HG02970 (cell line): ENCODE measurements around the gene HSD11B2.
"Not testable (repeated sequence)": the region's sequence is repeated elsewhere in the genome, so short reads cannot be mapped to it uniquely, and the experiment has no call there.

Experiments used
- ATAC-seq: cut with Tn5 transposase; IDR thresholded peaks from one replicate; pipeline ENCODE4 v1.9.1; 2021; ENCODE audit warnings: mild to moderate bottlenecking, moderate library complexity, moderate number of reproducible peaks; ENCODE audit not compliant: unreplicated experiment, low FRiP score

The HSD11B2 gene

DNA sequence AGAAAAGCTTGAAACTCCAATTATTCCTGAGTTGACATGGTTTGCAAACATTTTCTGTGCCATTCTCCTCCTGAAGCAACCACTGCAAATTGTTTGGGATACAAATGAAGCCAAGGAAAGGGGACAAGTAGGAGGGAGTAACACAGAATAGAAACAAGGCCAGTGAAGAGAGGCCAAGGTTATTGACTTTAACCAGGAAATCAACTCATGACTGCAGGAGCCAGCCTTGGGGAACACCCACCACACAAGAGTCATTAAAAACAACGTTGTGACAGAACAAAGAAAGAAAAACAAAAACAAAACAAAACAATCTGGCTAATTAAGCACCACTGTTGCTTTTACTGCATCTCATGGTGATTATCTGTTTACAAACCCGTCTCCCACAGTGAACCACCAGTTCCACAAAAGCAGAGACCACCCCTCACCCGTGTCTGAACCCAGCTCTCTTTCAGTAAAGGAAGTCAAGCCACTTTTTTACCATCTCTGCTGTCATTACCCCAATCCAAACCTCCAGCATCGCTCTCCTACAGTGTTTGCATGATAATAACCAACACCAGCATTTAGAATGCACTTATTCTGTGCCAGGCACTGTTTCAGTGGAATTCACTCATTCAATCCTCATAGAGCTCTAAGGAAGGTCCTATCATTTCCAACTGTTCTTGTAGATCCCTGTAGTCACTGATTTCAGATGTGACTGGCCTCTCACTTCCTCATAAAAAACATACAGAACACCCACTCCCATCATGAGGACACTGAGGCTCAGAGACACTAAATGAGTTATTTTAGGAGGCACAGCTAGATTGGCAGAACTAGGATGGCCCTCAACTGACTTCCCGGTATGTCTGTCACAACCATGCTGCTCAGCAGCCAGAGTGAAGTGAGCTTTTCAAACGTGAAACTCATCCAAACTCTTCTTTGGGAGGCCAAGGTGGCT is 16.7 kb upstream of the HSD11B2 start:
- ATAC-seq = no peak

GRCh38 chr16:67415421-67415820 is 15.5 kb upstream of the HSD11B2 start:
- ATAC-seq = not testable (repeated sequence)

- ATAC-seq = peak; percentile 43
Observed at GRCh38 chr16:67415872-67416793, 14.8 kb upstream of the HSD11B2 start, which contains the start of gene ZDHHC1. ZDHHC1 (minus strand) TSS chr16:67416477; CDS start chr16:67407775, 8,702 bp downstream.

GRCh38 chr16:67417333-67418061 is 13.4 kb upstream of the HSD11B2 start:
- ATAC-seq = no peak

- no peak for ATAC-seq
Observed at GRCh38 chr16:67419502-67419901, 11.4 kb upstream of the HSD11B2 start.

DNA sequence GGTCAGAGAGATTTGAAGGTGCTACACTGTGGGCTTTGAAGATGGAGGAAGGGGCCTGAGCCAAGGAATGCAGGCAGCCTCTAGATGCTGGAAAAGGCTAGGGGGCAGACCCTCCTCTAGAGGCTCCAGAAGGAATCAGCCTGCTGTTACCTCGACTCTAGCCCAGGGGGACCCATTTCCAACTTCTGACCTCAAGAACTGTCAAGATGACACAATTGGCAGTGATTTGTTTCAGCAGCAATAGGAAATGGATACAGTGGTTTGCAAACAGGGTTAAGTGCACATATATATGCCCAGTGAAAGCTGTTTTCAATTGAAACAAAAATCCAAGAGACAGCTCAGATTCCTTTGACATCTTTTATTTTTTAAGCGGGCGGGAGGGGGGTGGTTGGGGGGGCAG is 11.0 kb upstream of the HSD11B2 start:
- ATAC-seq = no peak

DNA sequence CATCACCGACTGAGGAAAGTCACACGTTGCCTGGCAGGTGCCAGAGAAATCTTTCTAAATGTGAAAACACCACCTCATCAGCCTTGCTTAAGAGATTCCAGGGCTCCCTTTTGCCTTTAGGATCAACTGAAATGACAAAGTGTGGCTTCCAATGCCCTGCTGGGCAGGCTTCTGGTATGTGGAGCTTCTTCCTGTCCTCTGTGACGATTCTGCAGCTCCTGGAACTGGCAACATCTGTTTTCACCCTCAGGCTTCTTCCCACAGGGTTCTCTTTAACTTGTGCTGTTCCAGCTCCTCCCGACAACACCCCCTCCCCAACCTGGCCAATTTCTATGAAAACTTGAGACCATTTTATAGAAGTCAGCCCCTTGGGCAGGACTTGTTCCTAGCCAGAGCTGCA is 9.9 kb upstream of the HSD11B2 start:
- ATAC-seq = no peak

DNA sequence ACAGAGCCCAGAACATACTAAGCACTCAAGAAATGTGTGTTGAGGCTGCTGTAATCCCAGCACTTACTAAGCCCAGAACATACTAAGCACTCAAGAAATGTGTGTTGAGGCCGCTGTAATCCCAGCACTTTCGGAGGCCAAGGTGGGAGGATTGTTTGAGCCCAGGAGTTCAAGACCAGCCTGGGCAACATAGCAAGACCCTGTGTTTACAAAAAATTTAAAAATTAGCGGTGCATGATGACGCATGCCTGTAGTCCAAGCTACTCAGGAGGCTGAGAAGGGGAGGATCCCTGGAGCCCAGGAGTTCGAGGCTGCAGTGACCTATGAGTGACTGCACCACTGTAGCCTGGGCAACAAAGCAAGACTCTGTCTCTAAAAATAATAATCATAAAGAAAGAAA is 7.9 kb upstream of the HSD11B2 start:
- no peak for ATAC-seq

GRCh38 chr16:67423611-67424260 is 7.2 kb upstream of the HSD11B2 start:
- no peak for ATAC-seq

GRCh38 chr16:67424261-67424615 is 6.7 kb upstream of the HSD11B2 start:
- ATAC-seq = no peak

DNA sequence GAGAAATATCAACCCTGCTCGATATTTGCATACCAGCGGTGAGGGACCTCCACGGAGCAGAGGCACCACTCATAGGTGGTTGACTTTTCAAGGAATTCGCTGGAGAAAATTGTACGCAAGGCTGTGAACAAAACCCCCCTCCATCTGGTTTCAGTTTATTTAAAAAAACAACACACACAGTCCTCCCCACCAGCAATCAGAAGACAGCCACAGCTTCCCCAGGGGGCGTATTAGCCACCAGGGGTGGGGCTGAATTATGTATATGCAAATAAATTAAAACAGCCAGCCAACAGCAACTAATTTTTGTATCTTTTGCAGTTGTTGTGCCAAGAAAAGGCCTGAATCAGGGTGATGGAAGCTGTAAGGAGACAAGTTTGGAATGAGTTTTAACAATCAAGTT is 5.9 kb upstream of the HSD11B2 start:
- no peak for ATAC-seq

GRCh38 chr16:67425580-67425979 is 5.3 kb upstream of the HSD11B2 start:
- no peak for ATAC-seq

DNA sequence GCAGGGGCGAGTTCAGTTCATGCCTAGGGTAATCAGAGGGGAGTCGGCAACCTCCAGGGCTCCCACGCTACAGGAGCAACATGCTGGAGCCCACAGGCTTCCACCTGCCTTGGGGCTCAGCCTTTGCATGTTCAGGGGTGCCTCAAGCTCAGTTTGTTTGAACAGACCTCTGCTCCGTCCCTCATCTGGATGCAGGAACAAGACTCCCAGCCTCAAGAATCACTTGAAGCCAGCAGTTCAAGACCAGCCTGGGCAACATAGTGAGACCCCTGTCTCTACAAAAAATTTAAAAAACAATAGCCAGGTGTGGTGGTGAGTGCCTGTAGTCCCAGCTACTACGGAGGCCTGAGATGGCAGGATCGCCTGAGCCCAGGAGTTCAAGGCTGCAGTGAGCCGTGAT is 4.9 kb upstream of the HSD11B2 start:
- no peak for ATAC-seq

- ATAC-seq = no peak
Observed at GRCh38 chr16:67426950-67427349, 4.0 kb upstream of the HSD11B2 start.

- no peak for ATAC-seq
Observed at GRCh38 chr16:67428146-67428731, 2.7 kb upstream of the HSD11B2 start.

DNA sequence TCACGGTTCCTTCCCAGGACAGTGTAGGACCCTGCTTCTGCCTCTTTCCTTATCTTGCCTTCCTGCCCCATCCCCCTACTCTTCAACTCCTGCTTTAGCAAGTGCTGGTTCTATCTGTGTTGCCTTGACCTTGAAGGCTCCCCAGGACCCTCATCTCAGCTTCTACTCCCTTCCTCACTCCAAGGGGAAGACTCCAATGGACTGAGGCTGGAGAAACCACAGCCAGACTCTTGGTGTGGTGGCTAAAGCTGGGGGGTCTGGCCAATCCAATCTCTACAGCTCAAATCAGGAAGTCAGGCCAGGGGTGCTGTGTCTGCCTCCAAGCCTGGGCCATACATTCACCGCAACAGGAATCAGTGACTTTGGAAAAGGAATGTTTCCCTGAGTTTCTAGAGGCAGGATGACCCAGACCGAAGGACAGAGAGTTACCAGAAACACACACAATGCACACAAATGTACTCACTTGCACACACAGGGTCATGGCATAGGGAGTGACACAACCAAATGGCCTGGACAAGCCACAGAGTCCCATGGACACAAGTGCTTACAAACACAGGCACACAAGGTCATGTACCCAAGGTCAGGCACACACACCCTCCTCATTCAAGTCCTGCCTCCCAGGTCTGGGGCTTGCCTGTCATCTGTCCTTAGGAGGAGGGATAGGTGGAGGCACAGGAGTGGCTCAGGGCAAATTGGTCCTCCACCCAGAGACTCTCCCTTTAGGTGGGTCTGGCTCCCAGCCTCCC is 1.7 kb upstream of the HSD11B2 start:
- no peak for ATAC-seq

- no peak for ATAC-seq
Observed at GRCh38 chr16:67429799-67430503, 970 bp upstream of the HSD11B2 start.

GRCh38 chr16:67430504-67430976 is 381 bp upstream of the HSD11B2 start:
- ATAC-seq = no peak
